HEK293 (cell line): ENCODE data around the gene TRIM26.

Experiments
- HOXA7 ChIP-seq: sonication (generic); formaldehyde crosslinking; IDR thresholded peaks from 2 replicates; pipeline ENCODE4 v1.8.1; 2022; ENCODE audit warnings: missing genetic modification reagents, borderline replicate concordance
- HOXD13 ChIP-seq: sonication (generic); formaldehyde crosslinking; IDR thresholded peaks from 2 replicates; pipeline ENCODE4 v1.8.0; 2022; ENCODE audit warnings: missing genetic modification reagents, borderline replicate concordance
- MYNN ChIP-seq: fragments of 450-650 bp; formaldehyde crosslinking; IDR thresholded peaks from 2 replicates; pipeline ENCODE4 v1.5.1; 2016; ENCODE audit warnings: missing biosample characterization, missing genetic modification characterization, borderline replicate concordance
- ZNF133 ChIP-seq: fragments of 450-650 bp; formaldehyde crosslinking; IDR thresholded peaks from 2 replicates; pipeline ENCODE4 v1.5.1; 2016; ENCODE audit warnings: missing biosample characterization, missing genetic modification characterization
- ZNF239 ChIP-seq: fragments of 450-650 bp; formaldehyde crosslinking; IDR thresholded peaks from 2 replicates; pipeline ENCODE4 v1.5.1; 2016; ENCODE audit warnings: missing biosample characterization, missing genetic modification characterization
- ZNF24 ChIP-seq: fragments of 450-650 bp; formaldehyde crosslinking; IDR thresholded peaks from 2 replicates; pipeline ENCODE4 v1.5.1; 2016; ENCODE audit warnings: missing biosample characterization, missing genetic modification characterization
- ZNF274 ChIP-seq, 2 experiments: fragments of 200-500 bp in 1 of 2; fragments of 450-650 bp in 1 of 2; sonication (Bioruptor generic) in 1 of 2; formaldehyde crosslinking in 1 of 2; IDR thresholded peaks; 2 replicates each; pipeline versions ENCODE4 v1.5.1 to v1.6.1; 2014 to 2016; ENCODE audit warnings: borderline replicate concordance in 1 of 2, inconsistent platforms in 1 of 2, low read length in 1 of 2, missing biosample characterization in 1 of 2, missing genetic modification characterization in 1 of 2
- ZNF416 ChIP-seq: fragments of 450-650 bp; formaldehyde crosslinking; IDR thresholded peaks from 2 replicates; pipeline ENCODE4 v1.5.1; 2016; ENCODE audit warnings: missing biosample characterization, missing genetic modification characterization
- ZNF76 ChIP-seq: fragments of 450-650 bp; formaldehyde crosslinking; IDR thresholded peaks from 2 replicates; pipeline ENCODE4; 2016; ENCODE audit warnings: low read depth, missing biosample characterization, missing genetic modification characterization, borderline replicate concordance
- ZSCAN5A ChIP-seq: fragments of 450-650 bp; formaldehyde crosslinking; IDR thresholded peaks from 2 replicates; pipeline ENCODE4 v1.5.1; 2016; ENCODE audit warnings: missing biosample characterization, missing genetic modification characterization
- TF ChIP-seq, protein P1 (sequence below): fragments of 450-650 bp; formaldehyde crosslinking; IDR thresholded peaks from 2 replicates; pipeline ENCODE4 v1.5.1; 2016; ENCODE audit warnings: missing biosample characterization, missing genetic modification characterization, low read depth
- TF ChIP-seq, protein P2 (sequence below): fragments of 450-650 bp; formaldehyde crosslinking; IDR thresholded peaks from 2 replicates; pipeline ENCODE4 v1.5.1; 2016; ENCODE audit warnings: missing biosample characterization, missing genetic modification characterization
- TF ChIP-seq, protein P3 (sequence below): fragments of 450-650 bp; formaldehyde crosslinking; IDR thresholded peaks from 2 replicates; pipeline ENCODE4 v1.5.1; 2016; ENCODE audit warnings: missing biosample characterization, missing genetic modification characterization

DNA sequence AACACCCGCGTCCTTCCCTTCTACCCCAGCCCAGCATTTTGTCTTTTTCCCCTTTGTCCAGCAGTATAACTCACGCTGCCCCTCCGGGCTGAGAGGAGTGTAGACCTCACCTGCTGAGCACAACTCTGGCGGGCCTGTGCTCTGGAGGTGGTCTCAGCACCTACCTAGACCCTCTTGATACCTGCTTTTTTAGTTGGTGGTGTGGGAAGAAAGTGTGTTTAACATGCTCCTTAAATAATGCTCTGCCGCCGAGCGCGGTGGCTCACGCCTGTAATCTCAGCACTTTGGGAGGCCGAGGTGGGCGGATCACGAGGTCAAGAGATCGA lies 1.4 kb upstream of the TRIM26 start:
- TF ChIP-seq, protein P1, sequence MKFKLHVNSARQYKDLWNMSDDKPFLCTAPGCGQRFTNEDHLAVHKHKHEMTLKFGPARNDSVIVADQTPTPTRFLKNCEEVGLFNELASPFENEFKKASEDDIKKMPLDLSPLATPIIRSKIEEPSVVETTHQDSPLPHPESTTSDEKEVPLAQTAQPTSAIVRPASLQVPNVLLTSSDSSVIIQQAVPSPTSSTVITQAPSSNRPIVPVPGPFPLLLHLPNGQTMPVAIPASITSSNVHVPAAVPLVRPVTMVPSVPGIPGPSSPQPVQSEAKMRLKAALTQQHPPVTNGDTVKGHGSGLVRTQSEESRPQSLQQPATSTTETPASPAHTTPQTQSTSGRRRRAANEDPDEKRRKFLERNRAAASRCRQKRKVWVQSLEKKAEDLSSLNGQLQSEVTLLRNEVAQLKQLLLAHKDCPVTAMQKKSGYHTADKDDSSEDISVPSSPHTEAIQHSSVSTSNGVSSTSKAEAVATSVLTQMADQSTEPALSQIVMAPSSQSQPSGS (tag by site-specific recombination): no peak
- no peak for TF ChIP-seq ZNF76 (tag by site-specific recombination)
- TF ChIP-seq, protein P2, sequence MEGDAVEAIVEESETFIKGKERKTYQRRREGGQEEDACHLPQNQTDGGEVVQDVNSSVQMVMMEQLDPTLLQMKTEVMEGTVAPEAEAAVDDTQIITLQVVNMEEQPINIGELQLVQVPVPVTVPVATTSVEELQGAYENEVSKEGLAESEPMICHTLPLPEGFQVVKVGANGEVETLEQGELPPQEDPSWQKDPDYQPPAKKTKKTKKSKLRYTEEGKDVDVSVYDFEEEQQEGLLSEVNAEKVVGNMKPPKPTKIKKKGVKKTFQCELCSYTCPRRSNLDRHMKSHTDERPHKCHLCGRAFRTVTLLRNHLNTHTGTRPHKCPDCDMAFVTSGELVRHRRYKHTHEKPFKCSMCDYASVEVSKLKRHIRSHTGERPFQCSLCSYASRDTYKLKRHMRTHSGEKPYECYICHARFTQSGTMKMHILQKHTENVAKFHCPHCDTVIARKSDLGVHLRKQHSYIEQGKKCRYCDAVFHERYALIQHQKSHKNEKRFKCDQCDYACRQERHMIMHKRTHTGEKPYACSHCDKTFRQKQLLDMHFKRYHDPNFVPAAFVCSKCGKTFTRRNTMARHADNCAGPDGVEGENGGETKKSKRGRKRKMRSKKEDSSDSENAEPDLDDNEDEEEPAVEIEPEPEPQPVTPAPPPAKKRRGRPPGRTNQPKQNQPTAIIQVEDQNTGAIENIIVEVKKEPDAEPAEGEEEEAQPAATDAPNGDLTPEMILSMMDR: no peak
- TF ChIP-seq ZNF133: no peak
- TF ChIP-seq ZNF24: no peak
- no peak for TF ChIP-seq MYNN (tag by site-specific recombination)
- no peak for TF ChIP-seq ZSCAN5A (tag by site-specific recombination)
- TF ChIP-seq HOXA7: no peak
- TF ChIP-seq ZNF416: no peak
- no peak for TF ChIP-seq ZNF239 (tag by site-specific recombination)
- no peak for TF ChIP-seq HOXD13 (CRISPR knock-in tag)
- TF ChIP-seq ZNF274 (IDR thresholded peaks at IDR 0.05; ENCODE audit: low read length): no peak
- TF ChIP-seq ZNF274 (tag by site-specific recombination; IDR thresholded peaks at IDR 0.05; ENCODE audit: borderline replicate concordance): no peak
- TF ChIP-seq, protein P3, sequence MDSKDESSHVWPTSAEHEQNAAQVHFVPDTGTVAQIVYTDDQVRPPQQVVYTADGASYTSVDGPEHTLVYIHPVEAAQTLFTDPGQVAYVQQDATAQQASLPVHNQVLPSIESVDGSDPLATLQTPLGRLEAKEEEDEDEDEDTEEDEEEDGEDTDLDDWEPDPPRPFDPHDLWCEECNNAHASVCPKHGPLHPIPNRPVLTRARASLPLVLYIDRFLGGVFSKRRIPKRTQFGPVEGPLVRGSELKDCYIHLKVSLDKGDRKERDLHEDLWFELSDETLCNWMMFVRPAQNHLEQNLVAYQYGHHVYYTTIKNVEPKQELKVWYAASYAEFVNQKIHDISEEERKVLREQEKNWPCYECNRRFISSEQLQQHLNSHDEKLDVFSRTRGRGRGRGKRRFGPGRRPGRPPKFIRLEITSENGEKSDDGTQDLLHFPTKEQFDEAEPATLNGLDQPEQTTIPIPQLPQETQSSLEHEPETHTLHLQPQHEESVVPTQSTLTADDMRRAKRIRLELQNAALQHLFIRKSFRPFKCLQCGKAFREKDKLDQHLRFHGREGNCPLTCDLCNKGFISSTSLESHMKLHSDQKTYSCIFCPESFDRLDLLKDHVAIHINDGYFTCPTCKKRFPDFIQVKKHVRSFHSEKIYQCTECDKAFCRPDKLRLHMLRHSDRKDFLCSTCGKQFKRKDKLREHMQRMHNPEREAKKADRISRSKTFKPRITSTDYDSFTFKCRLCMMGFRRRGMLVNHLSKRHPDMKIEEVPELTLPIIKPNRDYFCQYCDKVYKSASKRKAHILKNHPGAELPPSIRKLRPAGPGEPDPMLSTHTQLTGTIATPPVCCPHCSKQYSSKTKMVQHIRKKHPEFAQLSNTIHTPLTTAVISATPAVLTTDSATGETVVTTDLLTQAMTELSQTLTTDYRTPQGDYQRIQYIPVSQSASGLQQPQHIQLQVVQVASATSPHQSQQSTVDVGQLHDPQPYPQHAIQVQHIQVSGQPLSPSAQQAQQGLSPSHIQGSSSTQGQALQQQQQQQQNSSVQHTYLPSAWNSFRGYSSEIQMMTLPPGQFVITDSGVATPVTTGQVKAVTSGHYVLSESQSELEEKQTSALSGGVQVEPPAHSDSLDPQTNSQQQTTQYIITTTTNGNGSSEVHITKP (tag by site-specific recombination): no peak
